OCI-LY7 (cell line): ENCODE data around the gene PHF5A.

Source experiments
- EZH2phosphoT487 ChIP-seq: fragments of 200-600 bp; sonication (generic); IDR thresholded peaks from 2 replicates; pipeline ENCODE4 v1.6.1; 2018; ENCODE audit warnings: low read depth, borderline replicate concordance, mild to moderate bottlenecking, mixed run types, antibody characterized with exemption, low read length, moderate library complexity, mixed read lengths
- TF ChIP-seq, protein P1 (sequence below): fragments of 200-600 bp; sonication (generic); conservative IDR thresholded peaks from 2 replicates; pipeline ENCODE4 v1.5.1; 2014; ENCODE audit warnings: mild to moderate bottlenecking, antibody characterized with exemption, low read length, moderate library complexity, mixed read lengths

DNA sequence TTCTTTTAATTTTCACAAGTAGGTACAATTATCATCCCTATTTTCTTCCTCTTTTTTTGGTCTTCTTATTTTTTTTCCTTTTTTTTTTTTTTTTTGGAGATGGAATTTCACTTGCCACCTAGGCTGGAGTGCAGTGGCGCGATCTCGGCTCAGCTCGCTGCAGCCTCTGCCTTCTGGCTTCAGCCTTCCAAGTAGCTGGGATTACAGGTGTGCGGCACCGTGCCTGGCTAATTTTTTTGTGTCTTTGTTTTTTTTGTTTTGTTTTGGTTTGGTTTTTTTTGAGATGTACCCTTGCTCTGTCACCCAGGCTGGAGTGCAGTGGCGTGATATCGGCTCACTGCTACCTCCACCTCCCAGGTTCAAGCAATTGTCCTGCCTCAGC is 38.5 kb downstream of the PHF5A start:
- TF ChIP-seq, protein P1, sequence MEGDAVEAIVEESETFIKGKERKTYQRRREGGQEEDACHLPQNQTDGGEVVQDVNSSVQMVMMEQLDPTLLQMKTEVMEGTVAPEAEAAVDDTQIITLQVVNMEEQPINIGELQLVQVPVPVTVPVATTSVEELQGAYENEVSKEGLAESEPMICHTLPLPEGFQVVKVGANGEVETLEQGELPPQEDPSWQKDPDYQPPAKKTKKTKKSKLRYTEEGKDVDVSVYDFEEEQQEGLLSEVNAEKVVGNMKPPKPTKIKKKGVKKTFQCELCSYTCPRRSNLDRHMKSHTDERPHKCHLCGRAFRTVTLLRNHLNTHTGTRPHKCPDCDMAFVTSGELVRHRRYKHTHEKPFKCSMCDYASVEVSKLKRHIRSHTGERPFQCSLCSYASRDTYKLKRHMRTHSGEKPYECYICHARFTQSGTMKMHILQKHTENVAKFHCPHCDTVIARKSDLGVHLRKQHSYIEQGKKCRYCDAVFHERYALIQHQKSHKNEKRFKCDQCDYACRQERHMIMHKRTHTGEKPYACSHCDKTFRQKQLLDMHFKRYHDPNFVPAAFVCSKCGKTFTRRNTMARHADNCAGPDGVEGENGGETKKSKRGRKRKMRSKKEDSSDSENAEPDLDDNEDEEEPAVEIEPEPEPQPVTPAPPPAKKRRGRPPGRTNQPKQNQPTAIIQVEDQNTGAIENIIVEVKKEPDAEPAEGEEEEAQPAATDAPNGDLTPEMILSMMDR, result no peak
- TF ChIP-seq EZH2phosphoT487, result no peak
